Endothelial cell of umbilical vein (primary cell): ENCODE data around the gene PCDHB5. TPM values are rescaled to one million over a fixed set of nuclear protein-coding genes. Genes with fewer than 3 reads are reported as not detected.
"Not testable (repeated sequence)": the region's sequence is repeated elsewhere in the genome, so short reads cannot be mapped to it uniquely, and the experiment has no call there.

ENCODE experiments used
- BruUV-seq: library from RNA; stranded (reverse); fragments of 400-500 nt; replicated peaks from 2 replicates; lab custom pipeline; 2021; lab: Mats Ljungman, UMichigan
- CTCF ChIA-PET: fragments of 300-600, 350-600 bp; sonication (Branson Sonifier 250); formaldehyde crosslinking; loops from one replicate; lab custom pipeline; 2021; ENCODE audit warnings: antibody characterized with exemption, inconsistent platforms; lab: Charles Lee
- POLR2A ChIA-PET: fragments of 300-600, 350-600 bp; sonication (Branson Sonifier 250); formaldehyde crosslinking; loops from one replicate; lab custom pipeline; 2021; ENCODE audit warnings: antibody characterized with exemption, inconsistent platforms; lab: Charles Lee
- DNase-seq: peaks from one replicate; pipeline ENCODE4 v3.0.0-alpha.2; 2011; ENCODE audit warnings: low read depth, low spot score
- FAIRE-seq: peaks from 2 replicates; lab custom pipeline; 2011; peaks lifted over from hg19 to GRCh38; lab: Jason Lieb, UNC
- H2AFZ ChIP-seq: 2 replicates; pipeline ENCODE4 v1.6.0; 2012; ENCODE audit warnings: low read depth, low read length, control low read depth, inconsistent platforms
- H3K27ac ChIP-seq: 2 replicates; pipeline ENCODE4 v1.5.1; 2011; ENCODE audit warnings: low read depth, mild to moderate bottlenecking, control low read depth, low read length, moderate library complexity; ENCODE audit not compliant: insufficient read depth
- H3K27me3 ChIP-seq, 2 experiments: 2 replicates each; pipeline versions ENCODE4 v1.6.0 to v1.6.1; 2011; ENCODE audit warnings: low read length in 2 of 2, mixed read lengths in 1 of 2; ENCODE audit not compliant: control insufficient read depth in 2 of 2, insufficient read depth in 2 of 2
- H3K36me3 ChIP-seq, 2 experiments: 2 replicates in 1 of 2; 3 replicates in 1 of 2; pipeline ENCODE4 v1.5.1; 2011; ENCODE audit warnings: low read length in 2 of 2, mild to moderate bottlenecking in 1 of 2, moderate library complexity in 1 of 2; ENCODE audit not compliant: control insufficient read depth in 2 of 2, insufficient read depth in 2 of 2; ENCODE audit errors: extremely low read depth in 1 of 2
- H3K4me1 ChIP-seq: 3 replicates; pipeline ENCODE4 v1.5.1; 2011; ENCODE audit warnings: mild to moderate bottlenecking, low read length; ENCODE audit not compliant: control insufficient read depth, insufficient read depth; ENCODE audit errors: extremely low read depth
- H3K4me2 ChIP-seq: 2 replicates; pipeline ENCODE4 v1.6.1; 2011; ENCODE audit warnings: low read length, control low read depth, mixed read lengths; ENCODE audit not compliant: insufficient read depth
- H3K4me3 ChIP-seq, 3 experiments: fragments of 200-600 bp in 1 of 3; sonication (generic), shearing (Covaris generic) in 1 of 3; replicated peaks in 1 of 3; 2 replicates each; pipeline ENCODE4 v1.5.1; 2011 to 2016; ENCODE audit warnings: control low read depth in 3 of 3, low read length in 3 of 3, mild to moderate bottlenecking in 2 of 3, inconsistent platforms in 1 of 3, low read depth in 1 of 3, moderate library complexity in 1 of 3; ENCODE audit not compliant: insufficient read depth in 1 of 3
- H3K79me2 ChIP-seq: 2 replicates; pipeline ENCODE4 v1.6.0; 2012; ENCODE audit warnings: low read length, inconsistent platforms; ENCODE audit not compliant: control insufficient read depth, insufficient read depth
- H3K9ac ChIP-seq: replicated peaks from 2 replicates; pipeline ENCODE3; 2011; ENCODE audit warnings: low read length, control low read depth; ENCODE audit not compliant: insufficient read depth; ENCODE audit errors: extremely low read depth
- H3K9me1 ChIP-seq: replicated peaks from 3 replicates; pipeline ENCODE4 v1.6.0; 2011; ENCODE audit warnings: mild to moderate bottlenecking, low read length; ENCODE audit not compliant: control insufficient read depth, insufficient read depth; ENCODE audit errors: extremely low read depth
- H3K9me3 ChIP-seq: replicated peaks from 2 replicates; pipeline ENCODE4 v1.5.1; 2012; ENCODE audit warnings: low read length, inconsistent platforms; ENCODE audit not compliant: control insufficient read depth, insufficient read depth
- H4K20me1 ChIP-seq: replicated peaks from 2 replicates; pipeline ENCODE3; 2011; ENCODE audit warnings: mild to moderate bottlenecking, low read length; ENCODE audit not compliant: control insufficient read depth, insufficient read depth; ENCODE audit errors: extremely low read depth
- EZH2 ChIP-seq: IDR thresholded peaks from 2 replicates; pipeline ENCODE4 v1.6.1; 2012; ENCODE audit warnings: borderline replicate concordance, low read depth, mild to moderate bottlenecking, moderate library complexity, low read length, inconsistent platforms; ENCODE audit not compliant: severe bottlenecking
- POLR2A ChIP-seq: IDR thresholded peaks from 2 replicates; pipeline ENCODE4 v1.6.1; 2012; ENCODE audit warnings: low read depth, mild to moderate bottlenecking, control low read depth, low read length
- dilution Hi-C: fragments of 300-500 bp; cut with MboI; formaldehyde crosslinking; loops from one replicate; pipeline ENCODE4 v1.15.0; 2019; ENCODE audit warnings: low sequenced_read_pairs; ENCODE audit not compliant: extremely low pct_ligation_motif_present
- intact Hi-C: fragments of 100-400 bp; cut with micrococcal nuclease; formaldehyde crosslinking; loops from one replicate; pipeline ENCODE4 v1.10.0; 2022
- polyA plus RNA-seq, 4 experiments: library from polyadenylated mRNA; depleted of rRNA in 3 of 4; stranded (reverse) in 3 of 4; unstranded in 1 of 4; fragments of >200 nt; gene quantifications; 2 replicates each; pipeline versions ENCODE4 v1.2.1 to v1.2.3, GENCODE V29; 2011 to 2012; ENCODE audit warnings: missing spikeins in 1 of 4
- total RNA-seq: library from RNA; stranded (reverse); gene quantifications from 2 replicates; pipeline ENCODE4 v1.2.3, GENCODE V29; 2021
- TF ChIP-seq, protein P1 (sequence below): IDR thresholded peaks from 2 replicates; pipeline ENCODE4 v1.6.1; 2011; ENCODE audit not compliant: insufficient read depth, insufficient read length
- TF ChIP-seq, protein P2 (sequence below), 2 donors: IDR thresholded peaks; 1 replicate in 1 of 2; 2 replicates in 1 of 2; pipeline ENCODE4 v1.5.1; 2011; ENCODE audit warnings: low read length in 2 of 2, mild to moderate bottlenecking in 2 of 2, moderate library complexity in 2 of 2, control low read depth in 1 of 2, inconsistent platforms in 1 of 2, low read depth in 1 of 2; ENCODE audit not compliant: insufficient read depth in 1 of 2; ENCODE audit errors: extremely low read depth in 1 of 2

The PCDHB5 gene
- total and polyA plus RNA-seq, 2 donors (not counting 3 experiments of a cell fraction or from before 2014, with no cell fraction given) = 0.27 to 0.80 TPM

DNA sequence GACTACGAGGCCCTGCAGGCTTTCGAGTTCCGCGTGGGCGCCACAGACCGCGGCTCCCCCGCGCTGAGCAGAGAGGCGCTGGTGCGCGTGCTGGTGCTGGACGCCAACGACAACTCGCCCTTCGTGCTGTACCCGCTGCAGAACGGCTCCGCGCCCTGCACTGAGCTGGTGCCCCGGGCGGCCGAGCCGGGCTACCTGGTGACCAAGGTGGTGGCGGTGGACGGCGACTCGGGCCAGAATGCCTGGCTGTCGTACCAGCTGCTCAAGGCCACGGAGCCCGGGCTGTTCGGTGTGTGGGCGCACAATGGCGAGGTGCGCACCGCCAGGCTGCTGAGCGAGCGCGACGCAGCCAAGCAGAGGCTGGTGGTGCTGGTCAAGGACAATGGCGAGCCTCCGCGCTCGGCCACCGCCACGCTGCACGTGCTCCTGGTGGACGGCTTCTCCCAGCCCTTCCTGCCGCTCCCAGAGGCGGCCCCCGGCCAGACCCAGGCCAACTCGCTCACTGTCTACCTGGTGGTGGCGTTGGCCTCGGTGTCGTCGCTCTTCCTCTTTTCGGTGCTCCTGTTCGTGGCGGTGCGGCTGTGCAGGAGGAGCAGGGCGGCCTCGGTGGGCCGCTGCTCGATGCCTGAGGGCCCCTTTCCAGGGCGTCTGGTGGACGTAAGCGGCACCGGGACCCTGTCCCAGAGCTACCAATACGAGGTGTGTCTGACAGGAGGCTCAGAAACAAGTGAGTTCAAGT is 49.3 kb downstream of the PCDHB5 start:
- CTCF ChIA-PET, H3K9ac ChIP-seq, H3K4me2 ChIP-seq, H3K4me3 ChIP-seq, H3K36me3 ChIP-seq, H4K20me1 ChIP-seq, H3K27ac ChIP-seq, FAIRE-seq, H3K9me3 ChIP-seq, BruUV-seq, dilution Hi-C loops, POLR2A ChIA-PET, DNase-seq, H3K27me3 ChIP-seq, H3K4me1 ChIP-seq, H3K79me2 ChIP-seq, H2AFZ ChIP-seq, H3K9me1 ChIP-seq, intact Hi-C loops: not testable (repeated sequence)

DNA sequence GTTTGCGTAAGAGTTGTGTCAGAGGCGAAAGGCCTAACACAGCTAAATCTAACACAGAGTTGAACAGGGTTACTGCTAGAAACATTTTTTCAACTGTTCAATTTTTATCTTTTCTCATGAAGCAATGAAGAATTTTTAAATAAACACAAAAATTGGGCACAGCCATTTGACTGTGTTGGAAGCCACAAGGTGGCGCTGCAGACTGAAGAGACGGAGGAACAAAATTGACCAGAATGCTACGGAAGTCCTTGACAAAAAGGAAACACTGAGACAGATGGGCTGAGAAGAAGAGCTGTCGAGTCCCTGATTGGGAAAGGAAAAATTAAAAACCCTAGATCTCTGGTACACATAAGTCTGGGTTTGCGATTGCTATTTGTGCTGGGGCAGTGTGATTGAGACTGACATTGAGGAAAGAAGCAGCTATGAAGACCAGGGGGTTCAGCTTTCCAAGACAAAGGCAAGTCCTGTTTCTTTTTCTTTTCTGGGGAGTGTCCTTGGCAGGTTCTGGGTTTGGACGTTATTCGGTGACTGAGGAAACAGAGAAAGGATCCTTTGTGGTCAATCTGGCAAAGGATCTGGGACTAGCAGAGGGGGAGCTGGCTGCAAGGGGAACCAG is 52.0 kb downstream of the PCDHB5 start, which contains the start of gene PCDHB9:
TSS of gene PCDHB9 (plus strand) at position 265 of the 616 bp plus-strand sequence. CDS start at position 423, 158 bp downstream.
- Histone ChIP-seq H3K4me1 (no peaks in the 10 kb centered on the region), H3K4me2 (no peak within 1 kb of the TSS), H3K9me1 (no peaks in the 10 kb centered on the region), H3K4me3 (no peak within 1 kb of the TSS), H4K20me1 (no peaks in the 10 kb centered on the region), H3K79me2 (no peaks in the 10 kb centered on the region), H3K9ac (no peak within 1 kb of the TSS), H3K27me3 (no peaks in the 10 kb centered on the region), H2AFZ (no peak within 1 kb of the TSS), H3K36me3 (no peaks in the 10 kb centered on the region), H3K9me3 (no peaks in the 10 kb centered on the region), H3K27ac (no peak within 1 kb of the TSS)
- peak; percentile 3 for DNase-seq
- TF ChIP-seq EZH2 = no peak
- TF ChIP-seq POLR2A = no peak
- TF ChIP-seq, protein P1, sequence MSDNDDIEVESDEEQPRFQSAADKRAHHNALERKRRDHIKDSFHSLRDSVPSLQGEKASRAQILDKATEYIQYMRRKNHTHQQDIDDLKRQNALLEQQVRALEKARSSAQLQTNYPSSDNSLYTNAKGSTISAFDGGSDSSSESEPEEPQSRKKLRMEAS = no peak
- TF ChIP-seq, protein P2, sequence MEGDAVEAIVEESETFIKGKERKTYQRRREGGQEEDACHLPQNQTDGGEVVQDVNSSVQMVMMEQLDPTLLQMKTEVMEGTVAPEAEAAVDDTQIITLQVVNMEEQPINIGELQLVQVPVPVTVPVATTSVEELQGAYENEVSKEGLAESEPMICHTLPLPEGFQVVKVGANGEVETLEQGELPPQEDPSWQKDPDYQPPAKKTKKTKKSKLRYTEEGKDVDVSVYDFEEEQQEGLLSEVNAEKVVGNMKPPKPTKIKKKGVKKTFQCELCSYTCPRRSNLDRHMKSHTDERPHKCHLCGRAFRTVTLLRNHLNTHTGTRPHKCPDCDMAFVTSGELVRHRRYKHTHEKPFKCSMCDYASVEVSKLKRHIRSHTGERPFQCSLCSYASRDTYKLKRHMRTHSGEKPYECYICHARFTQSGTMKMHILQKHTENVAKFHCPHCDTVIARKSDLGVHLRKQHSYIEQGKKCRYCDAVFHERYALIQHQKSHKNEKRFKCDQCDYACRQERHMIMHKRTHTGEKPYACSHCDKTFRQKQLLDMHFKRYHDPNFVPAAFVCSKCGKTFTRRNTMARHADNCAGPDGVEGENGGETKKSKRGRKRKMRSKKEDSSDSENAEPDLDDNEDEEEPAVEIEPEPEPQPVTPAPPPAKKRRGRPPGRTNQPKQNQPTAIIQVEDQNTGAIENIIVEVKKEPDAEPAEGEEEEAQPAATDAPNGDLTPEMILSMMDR (IDR thresholded peaks at IDR 0.05; ENCODE audit: extremely low read depth in 1 of 2, insufficient read depth in 1 of 2, low read depth in 1 of 2, low read length in 2 of 2) = peak; percentile 23 to 50
- POLR2A ChIA-PET = no interaction called here
- FAIRE-seq = peak; percentile 26
- dilution Hi-C loops = no loop called here
- no TSS peak for BruUV-seq
- intact Hi-C loops = no loop called here
- CTCF ChIA-PET = interaction anchor here (0.8 to 1.1 kb wide), 5 partner anchors 10 to 380 kb away, joined by 3 to 6 read pairs (median 3); partner anchors contain the start of genes PCDHB8 and PCDHGA3

Other genes starting within 250 kb of the PCDHB5 start
- not detected in 2 replicates for gene PCDHAC1, start 208.9 kb upstream of the PCDHB5 start, total RNA-seq
- gene PCDHAC1, start 208.9 kb upstream of the PCDHB5 start, polyA plus RNA-seq = not detected in 2 replicates
- 0.90 and 1.00 TPM in 2 replicates for gene PCDHAC2, start 168.7 kb upstream of the PCDHB5 start, total RNA-seq
- 0.97 and 1.2 TPM in 2 replicates for gene PCDHAC2, start 168.7 kb upstream of the PCDHB5 start, polyA plus RNA-seq
- not detected in 2 replicates for gene PCDHB1, start 83.8 kb upstream of the PCDHB5 start, total RNA-seq
- gene PCDHB1, start 83.8 kb upstream of the PCDHB5 start, polyA plus RNA-seq = not detected in 2 replicates
- gene PCDHB2, start 40.6 kb upstream of the PCDHB5 start, total RNA-seq = 0.23 and 0.58 TPM in 2 replicates
- 0.40 and 0.57 TPM in 2 replicates for gene PCDHB2, start 40.6 kb upstream of the PCDHB5 start, polyA plus RNA-seq
- not detected in 2 replicates for gene PCDHB3, start 34.7 kb upstream of the PCDHB5 start, total RNA-seq
- gene PCDHB3, start 34.7 kb upstream of the PCDHB5 start, polyA plus RNA-seq = 0.11 and 0.22 TPM in 2 replicates
- 0.21 TPM in 1 of 2 replicates, not detected in the other for gene PCDHB4, start 13.4 kb upstream of the PCDHB5 start, total RNA-seq
- 0.10 and 0.11 TPM in 2 replicates for gene PCDHB4, start 13.4 kb upstream of the PCDHB5 start, polyA plus RNA-seq
- gene PCDHB6, start 14.9 kb downstream of the PCDHB5 start, total RNA-seq = not detected in 2 replicates
- gene PCDHB6, start 14.9 kb downstream of the PCDHB5 start, polyA plus RNA-seq = 0.03 and 0.04 TPM in 2 replicates
- 0.27 and 0.48 TPM in 2 replicates for gene PCDHB7, start 37.4 kb downstream of the PCDHB5 start, total RNA-seq
- gene PCDHB7, start 37.4 kb downstream of the PCDHB5 start, polyA plus RNA-seq = 0.54 and 0.57 TPM in 2 replicates
- 0.53 TPM in 1 of 2 replicates, not detected in the other for gene PCDHB8, start 42.6 kb downstream of the PCDHB5 start, total RNA-seq
- gene PCDHB8, start 42.6 kb downstream of the PCDHB5 start, polyA plus RNA-seq = 0.11 and 0.25 TPM in 2 replicates
- gene PCDHB16, start 47.2 kb downstream of the PCDHB5 start, total RNA-seq = 0.12 and 0.22 TPM in 2 replicates
- gene PCDHB16, start 47.2 kb downstream of the PCDHB5 start, polyA plus RNA-seq = 0.18 and 0.33 TPM in 2 replicates
- gene PCDHB9, start 52.0 kb downstream of the PCDHB5 start, total RNA-seq = 0.16 and 0.20 TPM in 2 replicates
- 0.14 and 0.29 TPM in 2 replicates for gene PCDHB9, start 52.0 kb downstream of the PCDHB5 start, polyA plus RNA-seq
- gene PCDHB10, start 57.1 kb downstream of the PCDHB5 start, total RNA-seq = 0.62 and 0.81 TPM in 2 replicates
- 0.51 and 0.68 TPM in 2 replicates for gene PCDHB10, start 57.1 kb downstream of the PCDHB5 start, polyA plus RNA-seq
- 0.16 and 0.18 TPM in 2 replicates for gene PCDHB11, start 64.4 kb downstream of the PCDHB5 start, total RNA-seq
- 0.11 and 0.13 TPM in 2 replicates for gene PCDHB11, start 64.4 kb downstream of the PCDHB5 start, polyA plus RNA-seq
- 0.18 and 0.20 TPM in 2 replicates for gene PCDHB12, start 73.5 kb downstream of the PCDHB5 start, total RNA-seq
- 0.36 and 0.41 TPM in 2 replicates for gene PCDHB12, start 73.5 kb downstream of the PCDHB5 start, polyA plus RNA-seq
- 0.65 and 0.77 TPM in 2 replicates for gene PCDHB13, start 78.7 kb downstream of the PCDHB5 start, total RNA-seq
- 0.57 and 0.64 TPM in 2 replicates for gene PCDHB13, start 78.7 kb downstream of the PCDHB5 start, polyA plus RNA-seq
- gene PCDHB14, start 88.1 kb downstream of the PCDHB5 start, total RNA-seq = 0.55 and 1.0 TPM in 2 replicates
- 0.72 and 0.73 TPM in 2 replicates for gene PCDHB14, start 88.1 kb downstream of the PCDHB5 start, polyA plus RNA-seq
- gene PCDHB15, start 110.2 kb downstream of the PCDHB5 start, total RNA-seq = 0.55 and 0.69 TPM in 2 replicates
- gene PCDHB15, start 110.2 kb downstream of the PCDHB5 start, polyA plus RNA-seq = 0.51 and 0.55 TPM in 2 replicates
- 0.39 and 0.46 TPM in 2 replicates for gene SLC25A2, start 168.8 kb downstream of the PCDHB5 start, total RNA-seq
- gene SLC25A2, start 168.8 kb downstream of the PCDHB5 start, polyA plus RNA-seq = not detected in 2 replicates
- 55.0 and 62.0 TPM in 2 replicates for gene TAF7, start 185.6 kb downstream of the PCDHB5 start, total RNA-seq
- gene TAF7, start 185.6 kb downstream of the PCDHB5 start, polyA plus RNA-seq = 14.2 and 21.8 TPM in 2 replicates
- gene PCDHGA1, start 195.3 kb downstream of the PCDHB5 start, total RNA-seq = 0.22 and 0.30 TPM in 2 replicates
- gene PCDHGA1, start 195.3 kb downstream of the PCDHB5 start, polyA plus RNA-seq = 0.44 and 0.45 TPM in 2 replicates
- 0.58 and 1.2 TPM in 2 replicates for gene PCDHGA2, start 203.6 kb downstream of the PCDHB5 start, total RNA-seq
- 1.9 and 2.0 TPM in 2 replicates for gene PCDHGA2, start 203.6 kb downstream of the PCDHB5 start, polyA plus RNA-seq
- 1.1 and 1.2 TPM in 2 replicates for gene PCDHGA3, start 208.6 kb downstream of the PCDHB5 start, total RNA-seq
- 0.88 and 1.2 TPM in 2 replicates for gene PCDHGA3, start 208.6 kb downstream of the PCDHB5 start, polyA plus RNA-seq
- gene PCDHGB1, start 214.9 kb downstream of the PCDHB5 start, total RNA-seq = 0.58 and 0.62 TPM in 2 replicates
- gene PCDHGB1, start 214.9 kb downstream of the PCDHB5 start, polyA plus RNA-seq = 0.39 and 0.48 TPM in 2 replicates
- gene PCDHGA4, start 219.8 kb downstream of the PCDHB5 start, total RNA-seq = 3.0 TPM in 2 replicates
- gene PCDHGA4, start 219.8 kb downstream of the PCDHB5 start, polyA plus RNA-seq = 2.4 and 2.6 TPM in 2 replicates
- 1.9 and 2.9 TPM in 2 replicates for gene PCDHGB2, start 224.8 kb downstream of the PCDHB5 start, total RNA-seq
- gene PCDHGB2, start 224.8 kb downstream of the PCDHB5 start, polyA plus RNA-seq = 1.1 TPM in 2 replicates
- gene PCDHGA5, start 229.0 kb downstream of the PCDHB5 start, total RNA-seq = 0.78 and 0.93 TPM in 2 replicates
- 0.36 and 0.51 TPM in 2 replicates for gene PCDHGA5, start 229.0 kb downstream of the PCDHB5 start, polyA plus RNA-seq
- 1.7 and 2.0 TPM in 2 replicates for gene PCDHGB3, start 235.0 kb downstream of the PCDHB5 start, total RNA-seq
- gene PCDHGB3, start 235.0 kb downstream of the PCDHB5 start, polyA plus RNA-seq = 1.4 and 1.8 TPM in 2 replicates
- 2.7 and 2.9 TPM in 2 replicates for gene PCDHGA6, start 238.7 kb downstream of the PCDHB5 start, total RNA-seq
- 2.6 and 2.7 TPM in 2 replicates for gene PCDHGA6, start 238.7 kb downstream of the PCDHB5 start, polyA plus RNA-seq
- 1.5 and 1.8 TPM in 2 replicates for gene PCDHGA7, start 247.5 kb downstream of the PCDHB5 start, total RNA-seq
- 0.68 and 0.84 TPM in 2 replicates for gene PCDHGA7, start 247.5 kb downstream of the PCDHB5 start, polyA plus RNA-seq